Ascending aorta (tissue), 2 donors: ENCODE results near the gene SHB. TPM values are rescaled to one million over a fixed set of nuclear protein-coding genes. Genes with fewer than 3 reads are reported as not detected.
A peak's percentile ranks its signal among the peaks of the same experiment; 100 is the strongest.

Source experiments
- DNase-seq, 2 donors: peaks; one replicate each; pipeline ENCODE4 v3.0.0-alpha.2; 2019; ENCODE audit warnings: low spot score in 2 of 2
- H3K27ac ChIP-seq, 2 donors: fragments of 200-600 bp; sonication (generic); one replicate each; pipeline ENCODE4 v1.5.1; 2016 to 2017; ENCODE audit warnings: mild to moderate bottlenecking in 1 of 2
- H3K27me3 ChIP-seq: fragments of 200-600 bp; sonication (generic); one replicate; pipeline ENCODE4 v1.5.1; 2017
- H3K36me3 ChIP-seq, 2 donors: fragments of 200-600 bp; sonication (generic); one replicate each; pipeline ENCODE4 v1.5.1; 2016
- H3K4me1 ChIP-seq, 2 donors: fragments of 200-600 bp; sonication (generic); one replicate each; pipeline ENCODE4 v1.5.1; 2016 to 2017; ENCODE audit warnings: mild to moderate bottlenecking in 1 of 2
- H3K4me3 ChIP-seq, 2 donors: fragments of 200-600 bp; sonication (generic); one replicate each; pipeline ENCODE4 v1.5.1; 2016 to 2017; ENCODE audit warnings: mild to moderate bottlenecking in 1 of 2
- H3K9me3 ChIP-seq, 2 donors: fragments of 200-600 bp; sonication (generic); one replicate each; pipeline ENCODE4 v1.5.1; 2016
- CTCF ChIP-seq, 3 experiments: fragments of 200-600 bp in 2 of 3; fragments of 450-650 bp in 1 of 3; sonication (generic) in 2 of 3; IDR thresholded peaks; one replicate each; pipeline ENCODE4 v1.5.1; 2016 to 2019; ENCODE audit warnings: antibody characterized with exemption in 3 of 3, mild to moderate bottlenecking in 1 of 3, moderate library complexity in 1 of 3
- intact Hi-C: fragments of 100-400 bp; cut with DNase I; formaldehyde crosslinking; loops from one replicate; pipeline ENCODE4 v1.15.1; 2023
- total RNA-seq: library from RNA; depleted of rRNA; stranded (reverse); fragments of >200 nt; gene quantifications from one replicate; pipeline ENCODE4 v1.1.0, GENCODE V29; 2016

SHB gene
- total RNA-seq, 1 donor from 2014 or later, result 77.8 TPM

GRCh38 chr9:37959976-37960375, 109.1 kb downstream of the SHB start:
- intact Hi-C loops, result no loop called here
- no peaks in the 10 kb centered on the region for H3K9me3 ChIP-seq
- H3K4me1 ChIP-seq, result peaks cover 3 to 11% of the 10 kb centered on the region in 2 donors
- no peak for DNase-seq
- H3K27ac ChIP-seq, result no peak overlapping the region
- no peak overlapping the region for H3K4me3 ChIP-seq
- no peaks in the 10 kb centered on the region for H3K27me3 ChIP-seq
- TF ChIP-seq CTCF (IDR thresholded peaks at IDR 0.05), result no peak
- peaks cover 3 to 9% of the 10 kb centered on the region in 2 donors for H3K36me3 ChIP-seq

- no peak for DNase-seq
- Histone ChIP-seq H3K4me3 (no peak overlapping the region), H3K9me3 (no peaks in the 10 kb centered on the region), H3K27ac (no peak overlapping the region), H3K4me1 (peaks cover 7 to 14% of the 10 kb centered on the region in 2 donors), H3K27me3 (no peaks in the 10 kb centered on the region), H3K36me3 (peaks cover 6 to 9% of the 10 kb centered on the region in 2 donors)
- no peak for TF ChIP-seq CTCF (IDR thresholded peaks at IDR 0.05)
- intact Hi-C loops, result no loop called here
These were observed 110.9 kb downstream of the SHB start for GRCh38 chr9:37958154-37958553.

- peaks cover 6 to 9% of the 10 kb centered on the region in 2 donors for H3K36me3 ChIP-seq
- TF ChIP-seq CTCF (IDR thresholded peaks at IDR 0.05), result no peak
- no peaks in the 10 kb centered on the region for H3K27me3 ChIP-seq
- no peaks in the 10 kb centered on the region for H3K9me3 ChIP-seq
- DNase-seq, result no peak
- peaks cover 7 to 14% of the 10 kb centered on the region in 2 donors for H3K4me1 ChIP-seq
- H3K27ac ChIP-seq, result no peak overlapping the region
- intact Hi-C loops, result no loop called here
- H3K4me3 ChIP-seq, result no peak overlapping the region
These were observed 111.4 kb downstream of the SHB start for GRCh38 chr9:37957664-37957953.

- Histone ChIP-seq H3K36me3 (peaks cover 6 to 9% of the 10 kb centered on the region in 2 donors), H3K27ac (no peak overlapping the region), H3K4me3 (no peak overlapping the region), H3K9me3 (no peaks in the 10 kb centered on the region), H3K4me1 (peaks cover 7 to 14% of the 10 kb centered on the region in 2 donors), H3K27me3 (no peaks in the 10 kb centered on the region)
- no peak for DNase-seq
- intact Hi-C loops, result no loop called here
- TF ChIP-seq CTCF (IDR thresholded peaks at IDR 0.05), result no peak
These were observed 111.9 kb downstream of the SHB start for GRCh38 chr9:37956904-37957663.

- Histone ChIP-seq H3K4me1 (peaks cover 7 to 14% of the 10 kb centered on the region in 2 donors), H3K4me3 (no peak overlapping the region), H3K27me3 (no peaks in the 10 kb centered on the region), H3K9me3 (no peaks in the 10 kb centered on the region), H3K27ac (peak overlapping the region in 1 of 2 donors; percentile 17), H3K36me3 (peaks cover 6 to 9% of the 10 kb centered on the region in 2 donors)
- intact Hi-C loops, result no loop called here
- TF ChIP-seq CTCF (IDR thresholded peaks at IDR 0.05), result no peak
- DNase-seq, result no peak
These were observed 112.6 kb downstream of the SHB start for GRCh38 chr9:37956423-37956820.
